ENCODE measurements around the gene C2orf68.
"Not testable (repeated sequence)": the region's sequence is repeated elsewhere in the genome, so short reads cannot be mapped to it uniquely, and the experiment has no call there.

C2orf68 gene, protein sequence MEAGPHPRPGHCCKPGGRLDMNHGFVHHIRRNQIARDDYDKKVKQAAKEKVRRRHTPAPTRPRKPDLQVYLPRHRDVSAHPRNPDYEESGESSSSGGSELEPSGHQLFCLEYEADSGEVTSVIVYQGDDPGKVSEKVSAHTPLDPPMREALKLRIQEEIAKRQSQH

DNA sequence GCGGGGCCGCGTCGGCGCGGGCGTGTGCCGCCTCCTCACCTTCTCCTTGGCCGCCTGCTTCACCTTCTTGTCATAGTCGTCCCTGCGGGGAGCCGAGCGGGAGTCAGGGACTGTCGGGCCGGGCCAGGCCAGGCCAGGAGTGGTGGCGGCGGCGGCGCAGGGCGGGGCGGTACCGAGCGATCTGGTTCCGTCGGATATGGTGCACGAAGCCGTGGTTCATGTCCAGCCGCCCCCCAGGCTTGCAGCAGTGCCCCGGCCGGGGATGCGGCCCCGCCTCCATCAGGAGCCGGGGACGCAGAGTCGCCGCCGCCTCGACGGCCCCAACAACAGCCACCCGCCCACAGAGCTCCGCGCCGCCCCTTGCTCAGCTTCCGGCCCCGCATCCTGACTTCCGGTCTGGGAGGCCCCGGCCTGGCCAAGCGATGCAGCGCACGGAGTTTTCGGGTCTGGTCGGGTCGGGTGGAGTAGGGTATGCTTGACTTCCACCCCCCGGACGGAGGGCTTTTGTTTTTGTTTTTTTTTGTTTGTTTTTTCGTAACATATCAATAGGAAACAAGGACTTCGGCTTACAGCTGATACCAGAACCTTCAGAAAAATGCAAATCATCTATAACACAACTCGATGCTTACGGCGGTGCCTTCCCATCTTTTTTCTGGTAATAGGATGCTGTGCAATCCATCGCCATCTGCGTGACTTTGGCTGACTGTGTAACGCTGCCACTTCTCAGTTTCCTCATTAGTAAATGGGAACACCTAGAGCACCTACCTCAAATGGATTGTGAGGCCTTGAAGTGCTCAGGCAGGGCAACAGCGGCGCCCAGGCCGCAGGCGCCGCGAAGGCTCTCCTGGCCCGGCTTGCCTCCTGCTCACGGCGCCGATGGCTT lies at the start of gene C2orf68:
Gene C2orf68 (minus strand): TSS at position 362 of the 883 bp plus-strand sequence. CDS start 82 bp downstream, at position 280.
- DNase-seq (ENCODE audit: low read depth in 4 of 4, low spot score in 1 of 4), result peak; percentile 71 to 87 (median 78)

DNA sequence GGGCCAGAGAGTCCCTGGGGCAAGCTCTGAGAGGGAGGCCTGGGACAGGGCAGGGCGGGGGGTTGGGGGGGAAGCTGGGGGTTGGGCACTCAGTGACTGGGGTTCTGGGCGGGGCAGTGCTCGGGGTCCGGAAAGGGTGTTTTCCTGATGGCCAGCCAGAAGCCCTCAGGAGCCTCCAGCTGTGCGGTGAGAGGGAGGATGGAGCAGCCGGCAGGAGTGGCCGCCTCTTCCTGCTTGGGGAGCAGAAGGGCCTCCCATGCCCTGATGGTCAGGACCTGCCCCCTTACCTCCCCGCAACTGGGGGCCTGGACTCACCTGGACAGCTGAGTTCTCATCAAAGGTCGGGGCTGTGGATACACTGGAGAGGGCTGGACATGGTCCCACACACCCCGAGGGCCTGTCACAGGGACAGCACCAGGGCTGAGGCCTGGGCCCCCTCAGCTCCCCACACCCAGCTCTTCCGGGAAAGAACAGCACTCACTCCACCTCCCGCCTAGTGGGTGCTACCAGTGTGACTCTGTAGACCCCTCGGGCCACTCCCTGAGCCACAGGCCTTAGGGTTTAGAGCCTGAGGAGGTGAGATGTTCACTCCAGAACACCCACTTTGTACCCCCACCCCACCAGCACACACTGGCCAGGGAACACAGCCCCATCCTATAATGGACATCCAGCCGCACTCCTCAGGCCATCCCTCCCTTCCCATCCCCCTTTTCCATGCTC lies 49.4 kb upstream of the C2orf68 start:
- no peak for DNase-seq (ENCODE audit: low read depth in 4 of 4, low spot score in 1 of 4)

DNA sequence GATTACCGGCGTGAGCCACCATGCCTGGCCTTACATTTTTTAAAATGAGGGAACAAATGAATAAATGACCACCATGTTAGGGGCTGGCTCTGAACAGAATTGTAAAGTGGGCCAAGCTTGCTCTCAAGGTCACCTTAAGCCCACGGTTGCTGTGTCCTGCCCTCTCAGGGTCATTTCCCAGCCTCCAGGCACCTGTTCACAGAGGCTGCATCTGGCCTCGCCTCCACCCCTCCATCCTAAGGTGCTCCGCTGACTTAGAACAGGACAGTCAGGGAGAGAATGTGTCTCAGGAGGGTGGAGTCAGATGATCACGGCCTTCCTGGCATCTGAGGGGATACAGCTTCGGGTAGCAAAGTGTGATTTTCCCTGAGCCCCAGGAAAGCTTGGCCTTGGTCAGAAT lies 48.9 kb upstream of the C2orf68 start:
- no peak for DNase-seq (ENCODE audit: low read depth in 4 of 4, low spot score in 1 of 4)

DNA sequence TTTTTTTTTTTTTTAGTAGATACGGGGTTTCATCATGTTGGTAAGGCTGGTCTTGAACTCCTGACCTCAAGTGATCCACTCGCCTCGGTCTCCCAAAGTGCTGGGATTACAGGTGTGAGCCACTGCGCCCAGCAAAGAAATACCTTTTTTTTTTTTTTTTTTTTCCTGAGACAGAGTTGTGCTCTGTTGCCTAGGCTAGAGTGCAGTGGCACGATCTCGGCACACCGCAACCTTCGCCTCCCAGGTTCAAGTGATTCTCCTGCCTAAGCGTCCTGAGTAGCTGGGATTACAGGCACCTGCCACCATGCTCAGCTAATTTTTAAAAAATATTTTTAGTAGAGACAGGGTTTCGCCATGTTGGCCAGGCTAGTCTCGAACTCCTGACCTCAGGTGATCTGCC lies 48.4 kb upstream of the C2orf68 start:
- DNase-seq (ENCODE audit: low read depth in 4 of 4, low spot score in 1 of 4), result not testable (repeated sequence)

DNA sequence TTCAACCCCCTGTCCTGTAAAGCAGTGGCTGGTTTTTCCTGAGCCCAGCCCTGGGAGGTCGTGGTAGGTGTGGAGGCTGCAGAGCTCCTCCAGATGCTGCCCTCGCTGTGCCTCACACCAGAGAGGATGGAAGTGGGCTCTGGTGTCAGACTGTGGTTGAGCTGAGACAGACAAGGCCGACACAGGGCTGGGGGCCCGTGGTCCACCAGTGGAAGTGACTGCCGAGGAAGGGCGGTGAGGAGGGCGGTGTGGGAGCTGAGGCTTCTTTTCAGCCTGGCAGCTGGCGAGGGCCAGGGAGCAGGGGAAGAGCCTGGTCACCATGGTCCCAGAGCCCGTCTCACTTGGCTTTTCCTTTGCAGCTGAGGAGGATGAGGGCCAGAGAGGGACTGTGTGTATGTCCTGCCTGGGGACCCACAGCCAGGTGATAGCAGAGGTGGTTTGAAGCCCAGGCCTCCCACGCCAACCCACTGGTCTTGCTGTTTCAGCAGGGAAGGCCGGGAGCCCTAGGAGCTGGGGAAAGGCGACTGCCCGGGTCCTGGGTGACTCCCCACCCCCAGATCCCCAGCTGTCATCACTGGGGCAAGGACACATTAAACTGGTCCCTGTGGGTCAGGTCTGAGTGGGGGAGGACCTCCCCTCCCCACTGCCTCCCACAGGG lies 47.6 kb upstream of the C2orf68 start:
- no peak for DNase-seq (ENCODE audit: low read depth in 4 of 4, low spot score in 1 of 4)

DNA sequence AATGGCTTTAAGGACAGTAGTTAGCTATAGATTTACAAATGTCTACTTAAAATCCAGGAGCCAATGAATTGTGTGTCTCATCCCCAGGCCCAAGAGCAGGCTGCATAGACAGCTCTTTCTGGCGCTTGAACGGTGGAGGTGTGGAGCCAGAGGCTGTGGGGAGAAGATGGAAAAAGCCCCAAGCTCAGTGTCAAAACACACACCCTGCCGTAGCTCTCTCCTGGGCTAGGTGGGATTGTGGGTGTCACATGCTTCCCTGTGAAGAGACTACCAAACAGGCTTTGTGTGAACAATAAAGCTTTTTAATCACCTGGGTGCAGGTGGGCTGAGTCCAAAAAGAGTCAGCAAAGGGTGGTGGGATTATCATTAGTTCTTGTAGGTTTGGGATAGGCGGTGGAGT lies 45.5 kb upstream of the C2orf68 start:
- DNase-seq (ENCODE audit: low read depth in 4 of 4, low spot score in 1 of 4), result not testable (repeated sequence)

DNA sequence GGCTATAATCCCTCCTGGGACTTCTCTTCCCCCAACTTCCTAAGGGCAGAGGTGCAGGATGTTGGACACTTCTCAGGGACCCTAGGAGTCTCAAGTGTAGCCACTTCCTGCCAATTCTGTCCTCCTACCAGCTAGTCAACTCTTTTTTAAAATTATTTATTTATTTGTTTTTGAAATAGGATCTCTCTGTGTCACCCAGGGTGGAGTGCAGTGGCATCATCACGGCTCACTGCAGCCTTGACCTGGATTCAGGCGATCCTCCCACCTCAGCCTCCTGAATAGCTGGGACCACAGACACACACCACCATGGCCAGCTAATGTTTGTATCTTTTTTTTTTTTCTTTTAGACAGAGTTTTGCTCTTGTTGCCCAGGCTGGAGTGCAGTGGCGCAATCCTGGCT lies 44.6 kb upstream of the C2orf68 start:
- DNase-seq (ENCODE audit: low read depth in 4 of 4, low spot score in 1 of 4), result no peak

DNA sequence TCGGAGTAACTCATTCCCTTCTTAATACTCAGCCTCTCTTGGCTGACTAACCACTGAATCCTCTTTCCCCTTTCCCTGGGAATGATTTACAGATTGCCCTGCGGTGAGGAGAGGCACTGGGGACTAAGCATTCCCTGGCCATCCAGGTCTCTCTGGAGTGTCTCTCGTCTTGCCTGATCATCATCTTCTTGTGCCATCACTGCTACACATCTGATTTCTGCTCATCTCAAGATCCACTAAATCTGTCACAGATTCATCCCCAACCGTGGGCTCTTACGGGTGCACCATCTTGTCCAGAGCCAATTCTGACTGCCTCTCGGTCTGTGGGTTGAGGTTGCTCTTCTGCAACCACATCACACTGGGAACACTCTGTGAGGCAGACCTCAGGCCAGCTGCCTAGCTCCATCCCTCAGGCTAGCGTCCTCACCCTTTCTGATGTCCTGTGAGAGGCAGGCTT lies 44.1 kb upstream of the C2orf68 start:
- no peak for DNase-seq (ENCODE audit: low read depth in 4 of 4, low spot score in 1 of 4)

DNA sequence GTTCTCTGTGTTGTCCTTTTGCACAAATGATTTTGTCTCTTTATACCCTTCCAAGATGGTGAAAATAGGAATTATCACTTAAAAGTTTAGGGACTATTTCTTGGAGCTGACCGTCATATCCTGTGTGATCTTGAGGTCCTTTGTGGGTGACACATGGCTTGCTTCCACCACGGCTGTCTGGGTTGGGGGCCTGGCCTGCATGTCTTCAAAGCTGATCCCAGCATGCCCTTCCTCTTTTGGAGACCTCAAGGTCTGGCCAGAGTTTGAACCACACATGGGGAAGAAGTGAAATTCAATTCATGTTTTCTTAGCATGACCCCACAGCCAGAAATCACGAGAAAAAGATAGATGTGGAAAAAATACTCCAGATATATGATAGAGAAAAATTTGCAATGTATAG lies 42.1 kb upstream of the C2orf68 start:
- DNase-seq (ENCODE audit: low read depth in 4 of 4, low spot score in 1 of 4), result no peak

DNA sequence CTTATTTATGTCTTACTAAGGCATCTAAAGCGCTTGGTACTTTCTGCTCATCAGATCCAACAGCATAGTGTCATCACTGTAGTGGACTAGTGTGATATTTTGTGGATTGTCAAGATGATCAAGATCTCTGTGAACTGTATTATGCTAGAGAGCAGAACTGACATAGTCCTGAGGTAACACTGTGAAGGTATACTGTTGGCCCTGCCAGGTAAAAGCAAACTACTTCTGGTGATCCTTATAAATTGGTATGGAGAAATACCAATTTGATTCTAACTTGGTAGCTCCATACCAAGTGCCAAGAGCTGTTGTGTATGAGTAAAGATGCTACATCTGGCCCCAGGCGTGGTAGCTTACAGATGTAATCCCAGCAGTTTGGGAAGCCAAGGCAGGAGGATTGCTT lies 40.2 kb upstream of the C2orf68 start:
- DNase-seq (ENCODE audit: low read depth in 4 of 4, low spot score in 1 of 4), result no peak

DNA sequence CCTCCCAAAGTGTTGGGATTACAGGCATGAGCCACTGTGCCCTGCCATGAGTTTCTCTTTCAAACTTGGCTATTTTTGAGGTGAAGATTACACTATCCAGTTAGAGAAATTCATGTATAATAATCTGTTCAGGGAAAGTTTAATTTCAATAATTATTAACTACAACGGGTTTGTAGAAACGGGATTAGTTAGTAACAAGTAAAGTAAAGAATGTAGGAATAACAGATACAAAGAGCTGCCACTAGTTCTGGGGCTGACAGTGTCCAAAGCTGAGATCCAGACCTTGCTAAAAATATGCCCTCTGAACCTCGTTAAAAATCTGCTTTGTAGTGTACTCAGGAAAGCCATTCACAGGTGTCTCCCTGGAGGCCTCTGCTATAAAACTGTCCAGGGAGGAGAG lies 39.2 kb upstream of the C2orf68 start:
- DNase-seq (ENCODE audit: low read depth in 4 of 4, low spot score in 1 of 4), result no peak

DNA sequence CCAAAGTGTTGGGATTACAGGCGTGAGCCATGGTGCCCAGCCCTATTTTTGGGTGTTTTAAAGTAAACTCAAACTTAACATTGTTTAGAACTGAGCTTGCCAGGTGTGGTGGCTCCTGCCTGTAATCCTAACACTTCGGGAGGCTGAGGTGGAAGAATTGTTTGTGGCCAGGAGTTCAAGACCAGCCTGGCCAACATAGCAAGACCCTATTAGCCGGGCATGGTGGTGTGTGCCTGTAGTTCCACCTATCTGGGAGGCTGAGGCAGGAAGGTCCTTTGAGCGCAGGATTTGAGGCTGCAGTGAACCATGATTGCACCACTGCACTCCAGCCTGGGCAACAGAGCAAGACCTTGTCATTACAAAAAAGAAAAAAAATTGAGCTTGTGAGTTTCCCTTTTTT lies 38.6 kb upstream of the C2orf68 start:
- DNase-seq (ENCODE audit: low read depth in 4 of 4, low spot score in 1 of 4), result no peak

DNA sequence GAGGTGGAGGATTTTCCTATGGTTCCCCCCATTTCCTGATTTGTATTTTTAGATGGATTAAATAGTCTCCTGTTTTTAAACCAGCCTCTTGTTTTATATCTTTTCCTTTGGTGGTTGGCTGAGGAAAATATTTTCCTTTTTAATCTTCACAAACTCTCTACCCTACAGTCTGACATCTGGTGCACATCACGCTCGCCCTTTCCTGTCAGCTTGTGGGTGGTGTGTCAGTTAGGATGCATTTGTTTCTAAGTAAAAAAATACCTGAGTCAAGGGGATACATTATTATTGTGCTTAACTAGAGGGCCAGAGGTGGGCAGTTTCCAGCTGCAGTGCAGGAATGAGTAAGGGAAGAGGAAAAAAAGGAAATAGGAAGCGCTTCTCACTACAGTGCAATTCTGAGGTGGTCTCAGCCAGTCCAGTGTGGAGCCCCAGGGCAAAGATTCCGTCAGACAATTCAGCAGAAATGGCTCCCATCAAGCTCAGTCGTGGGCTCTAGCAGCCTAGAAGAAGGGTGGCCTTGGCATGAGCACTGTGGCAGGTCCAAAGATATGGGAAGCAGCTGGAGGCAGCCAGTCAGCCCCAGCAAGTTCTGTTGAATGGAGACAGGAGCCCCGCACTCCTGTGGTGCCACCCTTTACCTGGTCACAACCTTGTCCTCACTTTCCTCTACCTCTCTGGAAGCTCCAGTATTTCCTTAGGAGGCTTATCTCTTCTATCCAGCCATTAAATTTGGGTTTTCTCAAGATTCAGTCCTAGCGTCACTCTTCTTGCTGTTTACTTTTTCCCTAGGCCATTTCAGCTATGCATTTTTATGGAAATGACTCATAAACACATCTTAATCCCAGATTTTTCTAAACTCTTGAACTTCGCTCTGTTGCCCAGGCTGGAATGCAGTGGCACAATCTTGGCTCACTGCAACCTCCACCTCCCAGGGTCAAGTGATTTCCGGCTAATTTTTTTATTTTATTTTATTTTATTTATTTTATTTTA lies 37.6 kb upstream of the C2orf68 start:
- no peak for DNase-seq (ENCODE audit: low read depth in 4 of 4, low spot score in 1 of 4)

DNA sequence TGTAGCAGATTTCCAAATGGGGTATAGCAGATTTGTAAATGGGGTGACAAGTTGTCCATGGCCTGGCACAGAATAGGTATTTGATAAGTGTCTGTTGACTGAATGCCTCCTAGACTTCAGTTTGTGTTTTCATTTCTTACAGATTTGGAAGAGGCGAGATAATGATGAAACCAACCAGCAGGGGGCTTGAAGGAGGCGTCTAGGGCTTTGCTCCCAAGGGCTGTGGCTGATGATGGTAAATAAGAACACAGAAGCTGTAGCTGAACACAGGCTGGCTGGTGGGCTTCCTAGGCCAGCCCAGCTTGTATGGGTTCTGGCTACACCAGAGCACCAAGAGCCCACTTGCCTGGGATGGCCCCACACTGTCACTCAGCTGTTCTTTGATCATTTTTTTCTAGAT lies 36.8 kb upstream of the C2orf68 start:
- DNase-seq (ENCODE audit: low read depth in 4 of 4, low spot score in 1 of 4), result no peak

DNA sequence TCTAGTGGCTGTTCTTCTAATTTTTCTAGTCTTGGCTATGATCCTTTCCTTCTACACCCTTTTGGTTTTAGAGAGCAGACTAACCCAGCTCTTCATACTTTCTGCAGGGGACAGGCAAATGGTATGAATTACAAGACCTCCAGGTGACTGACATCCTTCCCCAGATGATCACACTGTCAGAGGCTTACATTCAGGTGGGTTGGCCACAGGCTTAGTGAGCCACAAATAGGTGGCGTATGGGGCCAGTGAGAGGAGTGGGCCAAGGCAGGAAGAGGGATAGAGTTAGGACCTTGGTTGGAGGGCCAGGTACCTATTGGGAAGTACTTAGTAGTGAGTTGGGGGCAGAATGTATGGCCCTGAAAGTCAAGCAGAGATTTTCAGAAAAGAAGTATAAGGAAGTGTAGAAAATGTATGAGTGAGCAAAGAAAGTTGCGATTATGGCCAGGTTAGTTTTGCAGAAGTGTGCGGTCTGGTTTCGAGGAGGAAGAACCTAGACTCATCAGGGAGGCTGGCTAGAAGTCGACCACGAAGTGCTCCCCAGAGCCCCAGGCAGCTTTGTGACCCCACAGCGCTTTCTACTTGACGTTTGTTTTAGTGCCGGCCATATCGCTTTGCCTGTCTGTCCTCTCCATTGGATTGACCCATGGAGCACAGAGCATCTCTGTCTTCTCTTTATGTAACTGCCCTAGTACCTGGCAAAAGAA lies 36.1 kb upstream of the C2orf68 start:
- DNase-seq (ENCODE audit: low read depth in 4 of 4, low spot score in 1 of 4), result no peak

DNA sequence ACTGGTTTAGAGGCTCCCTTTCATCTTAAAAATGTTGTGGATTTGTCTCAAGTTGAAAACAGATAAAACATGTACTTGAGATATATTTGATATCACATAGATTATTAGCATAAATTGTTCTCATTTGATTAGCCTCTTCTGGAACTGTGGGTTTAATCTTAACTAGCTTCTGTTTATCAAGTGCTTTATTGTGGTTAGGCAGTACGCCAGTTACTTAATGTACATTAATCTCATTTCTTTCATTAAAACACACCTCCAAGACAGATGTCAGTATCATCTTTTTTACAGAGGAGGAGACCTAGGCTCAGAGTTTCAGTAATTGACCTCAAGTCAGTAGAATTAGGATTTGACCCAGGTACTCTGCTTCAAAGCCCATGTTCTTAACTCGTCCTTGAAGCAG lies 34.3 kb upstream of the C2orf68 start:
- no peak for DNase-seq (ENCODE audit: low read depth in 4 of 4, low spot score in 1 of 4)

DNA sequence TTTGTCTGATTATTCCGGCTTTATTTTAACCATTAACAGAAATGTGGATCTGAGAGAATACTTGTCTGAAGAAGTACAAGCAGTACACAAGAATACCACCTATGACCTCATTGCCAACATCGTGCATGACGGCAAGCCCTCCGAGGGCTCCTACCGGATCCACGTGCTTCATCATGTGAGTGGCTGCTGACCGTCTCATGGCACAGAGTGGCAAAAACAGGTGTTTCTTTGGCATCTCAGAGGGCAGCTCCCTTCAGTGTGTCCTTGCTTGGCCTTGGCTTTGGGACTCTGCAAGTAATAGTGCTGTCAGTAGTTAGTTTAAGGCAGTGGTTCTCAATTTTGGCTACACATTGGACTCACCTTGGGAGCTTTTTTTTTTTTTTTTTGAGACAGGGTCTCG lies 33.0 kb upstream of the C2orf68 start:
- no peak for DNase-seq (ENCODE audit: low read depth in 4 of 4, low spot score in 1 of 4)

DNA sequence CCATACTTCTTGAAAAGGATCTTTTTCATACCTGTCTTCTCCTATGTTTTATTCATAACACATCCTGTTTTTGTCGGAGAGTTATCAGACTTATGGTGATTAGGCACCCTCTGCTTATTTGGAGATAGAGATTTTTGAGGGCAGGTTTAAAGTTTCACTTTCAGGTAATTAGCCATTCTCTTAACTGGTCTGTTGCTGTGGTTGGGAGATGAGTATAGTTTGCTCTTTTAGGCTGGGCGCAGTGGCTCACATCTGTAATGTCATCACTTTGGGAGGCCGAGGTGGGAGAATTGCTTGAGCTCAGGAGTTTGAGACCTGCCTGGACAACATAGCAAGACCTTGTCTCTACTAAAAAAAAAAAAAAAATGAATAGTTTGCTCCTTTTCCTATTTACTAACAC lies 30.9 kb upstream of the C2orf68 start:
- no peak for DNase-seq (ENCODE audit: low read depth in 4 of 4, low spot score in 1 of 4)

DNA sequence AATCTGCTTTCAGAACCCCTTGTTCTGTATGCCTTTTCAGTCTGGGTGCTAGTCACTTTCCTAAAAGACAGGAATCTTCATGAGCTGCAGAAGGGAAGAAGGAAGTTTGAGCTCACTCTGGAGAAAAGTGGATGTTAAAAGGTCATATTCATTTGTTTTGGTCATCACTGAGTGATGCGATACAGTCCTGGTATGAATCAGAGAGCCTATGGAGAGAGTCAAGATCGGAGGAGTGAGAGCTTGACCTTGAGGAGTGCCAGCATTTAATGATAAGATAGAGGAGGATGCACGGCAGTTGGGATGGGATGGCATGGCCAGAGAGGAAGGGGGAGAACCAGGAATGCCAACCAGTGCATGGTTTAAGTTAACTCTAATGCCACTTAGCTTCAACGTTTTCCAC lies 23.8 kb upstream of the C2orf68 start:
- DNase-seq (ENCODE audit: low read depth in 4 of 4, low spot score in 1 of 4), result no peak

DNA sequence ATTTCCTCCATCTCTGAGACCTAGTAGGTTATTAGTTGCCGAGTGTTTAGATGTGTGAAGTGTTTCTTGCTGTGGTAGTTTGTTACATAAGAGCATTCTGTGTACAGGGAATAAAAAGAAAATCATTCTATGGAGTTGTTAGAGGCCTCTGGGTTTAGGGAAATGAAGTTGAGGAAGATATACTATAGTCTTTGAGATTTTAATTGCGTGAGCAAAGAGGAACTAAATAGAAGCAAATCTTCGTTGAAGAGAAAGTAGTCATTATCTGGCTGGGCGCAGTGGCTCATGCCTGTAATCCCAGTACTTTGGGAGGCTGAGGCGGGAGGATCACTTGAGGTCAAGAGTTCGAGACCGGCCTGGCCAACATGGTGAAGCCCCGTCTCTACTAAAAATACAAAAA lies 23.1 kb upstream of the C2orf68 start:
- DNase-seq (ENCODE audit: low read depth in 4 of 4, low spot score in 1 of 4), result no peak

Data from stimulated activated CD4-positive, alpha-beta T cell treated with anti-CD3 and anti-CD28 coated beads, Interleukin-1b, Interleukin-23, amount 100 ng/mL, for 24 hours (primary cell).